B cell (primary cell): ENCODE data around the gene DPP9.

Experiments used
- CTCF ChIP-seq: fragments of 200-600 bp; IDR thresholded peaks from one replicate; pipeline ENCODE4 v1.8.0; 2022; ENCODE audit warnings: antibody characterized with exemption, mild to moderate bottlenecking
- EZH2 ChIP-seq: IDR thresholded peaks from 2 replicates; pipeline ENCODE4 v1.6.1; 2012; ENCODE audit warnings: borderline replicate concordance, low read depth, mild to moderate bottlenecking, moderate library complexity, low read length; ENCODE audit not compliant: insufficient read depth, poor library complexity, severe bottlenecking

- TF ChIP-seq CTCF (no peak), EZH2 (no peak)
Measured at GRCh38 chr19:4713384-4713951, 10.2 kb downstream of the DPP9 start.
